GM21447 (cell line): ENCODE measurements around the gene MARF1.
"Not testable (repeated sequence)": the region's sequence is repeated elsewhere in the genome, so short reads cannot be mapped to it uniquely, and the experiment has no call there.

ENCODE experiments used
- ATAC-seq: cut with Tn5 transposase; IDR thresholded peaks from one replicate; pipeline ENCODE4 v1.9.1; 2021; ENCODE audit not compliant: unreplicated experiment

MARF1 gene

GRCh38 chr16:15643048-15643945, at the start of gene MARF1:
TSS of gene MARF1 (minus strand) at chr16:15643154. CDS start at chr16:15639233, 3,921 bp downstream.
- peak; percentile 28 for ATAC-seq

GRCh38 chr16:15692508-15692907, 49.6 kb upstream of the MARF1 start:
- ATAC-seq = not testable (repeated sequence)

DNA sequence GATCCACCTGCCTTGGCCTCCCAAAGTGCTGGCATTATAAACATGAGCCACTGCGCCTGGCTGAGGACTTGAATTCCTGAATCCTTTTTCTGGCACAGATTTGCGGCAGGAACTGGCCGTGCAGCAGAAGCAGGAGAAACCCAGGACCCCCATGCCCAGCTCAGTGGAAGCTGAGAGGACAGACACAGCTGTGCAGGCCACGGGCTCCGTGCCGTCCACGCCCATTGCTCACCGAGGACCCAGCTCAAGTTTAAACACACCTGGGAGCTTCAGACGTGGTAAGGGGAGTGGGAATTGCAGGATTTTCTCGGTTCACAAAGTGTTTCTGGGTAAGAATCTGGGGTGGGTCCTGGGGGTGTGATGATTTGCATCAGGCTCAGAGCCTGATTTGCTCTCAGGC, 48.1 kb upstream of the MARF1 start:
- no peak for ATAC-seq

DNA sequence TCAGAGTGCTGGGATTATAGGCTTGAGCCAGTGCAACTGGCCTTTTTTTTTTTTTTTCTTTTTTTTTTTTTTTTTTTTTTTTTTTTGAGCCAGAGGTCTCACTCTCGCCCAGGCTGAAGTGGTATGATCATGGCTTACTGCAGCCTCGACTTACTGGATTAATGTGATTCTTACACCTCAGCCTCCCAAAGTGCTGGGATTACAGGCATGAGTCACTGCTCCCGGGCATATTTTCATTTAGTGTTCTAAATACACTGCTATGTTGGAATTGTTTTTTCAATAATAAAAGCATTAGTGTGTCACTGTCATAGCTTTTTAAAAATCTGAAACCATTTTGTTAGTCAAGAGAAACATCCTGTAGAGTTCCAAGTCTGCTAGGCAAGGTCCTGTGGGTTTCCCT, 47.3 kb upstream of the MARF1 start:
- no peak for ATAC-seq

DNA sequence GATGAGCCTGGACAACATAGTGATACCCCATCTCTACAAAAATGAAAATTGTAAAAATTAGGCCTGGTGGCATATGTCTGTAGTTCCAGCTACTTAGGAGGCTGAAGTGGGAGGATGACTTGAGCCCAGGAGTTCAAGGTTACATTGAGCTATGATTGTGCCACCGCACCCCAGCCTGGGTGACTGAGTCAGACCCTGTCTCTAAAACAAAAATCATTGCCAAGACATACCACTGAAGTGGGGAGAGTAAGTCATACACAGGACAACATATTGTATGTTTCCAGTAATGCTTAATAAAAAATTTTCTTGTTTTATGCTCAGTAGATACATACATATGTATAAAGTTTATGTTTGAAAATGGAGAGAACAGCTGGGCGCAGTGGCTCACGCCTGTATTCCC, 46.3 kb upstream of the MARF1 start:
- ATAC-seq = no peak

DNA sequence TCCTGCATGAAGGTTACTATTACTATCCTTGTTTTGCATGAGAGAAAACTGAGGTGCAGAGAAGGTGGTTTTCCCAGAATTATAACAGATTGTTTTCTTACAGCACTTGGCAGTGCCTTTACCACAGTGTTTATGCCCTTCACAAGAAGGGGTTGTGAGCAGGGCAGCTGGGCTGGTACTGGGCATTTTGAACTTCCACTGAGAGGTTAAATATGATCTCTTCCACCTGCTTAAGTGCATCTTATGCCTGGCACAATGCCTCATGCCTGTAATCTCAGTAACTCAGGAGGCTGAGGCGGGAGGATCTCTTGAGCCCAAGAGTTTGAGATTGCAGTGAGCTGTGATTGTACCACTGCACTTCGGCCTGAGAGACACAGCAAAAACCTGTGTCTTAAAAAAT, 43.3 kb upstream of the MARF1 start:
- no peak for ATAC-seq

GRCh38 chr16:15682105-15682570, 39.2 kb upstream of the MARF1 start:
- no peak for ATAC-seq

GRCh38 chr16:15677447-15677846, 34.5 kb upstream of the MARF1 start:
- no peak for ATAC-seq

GRCh38 chr16:15676506-15676905, 33.6 kb upstream of the MARF1 start:
- ATAC-seq = no peak

GRCh38 chr16:15674571-15674970, 31.6 kb upstream of the MARF1 start:
- no peak for ATAC-seq

DNA sequence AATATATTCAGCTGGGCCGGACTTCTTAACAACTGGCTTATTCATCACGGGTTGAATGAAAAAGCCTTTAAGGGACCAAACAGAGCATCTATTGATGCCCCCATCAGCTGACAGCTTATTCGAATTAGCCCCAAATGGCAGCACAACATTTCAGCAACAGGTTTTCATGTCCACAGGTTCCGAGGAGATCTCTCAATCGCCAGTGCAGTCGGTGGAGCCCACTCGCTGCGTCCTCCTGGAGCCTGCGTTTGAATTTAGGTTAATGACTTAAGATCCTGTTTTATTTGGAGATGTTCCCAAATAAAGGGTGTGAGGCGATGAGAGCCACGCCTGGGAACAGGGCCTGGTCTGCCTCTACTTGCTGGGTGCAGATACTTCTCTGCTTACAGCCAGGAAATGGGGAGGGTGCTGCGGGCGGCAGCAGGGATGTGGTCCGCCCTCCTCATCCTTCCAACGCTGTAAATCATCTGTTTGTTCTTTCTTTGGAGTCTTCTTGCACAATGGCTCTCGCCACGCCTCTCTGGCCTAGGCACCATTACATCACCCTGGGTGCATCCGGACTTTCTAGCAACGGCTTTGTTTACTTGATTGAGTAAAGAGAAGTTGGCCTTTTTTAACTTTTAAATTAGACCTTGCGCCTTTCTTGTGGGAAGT, 29.7 kb upstream of the MARF1 start:
- ATAC-seq = no peak

DNA sequence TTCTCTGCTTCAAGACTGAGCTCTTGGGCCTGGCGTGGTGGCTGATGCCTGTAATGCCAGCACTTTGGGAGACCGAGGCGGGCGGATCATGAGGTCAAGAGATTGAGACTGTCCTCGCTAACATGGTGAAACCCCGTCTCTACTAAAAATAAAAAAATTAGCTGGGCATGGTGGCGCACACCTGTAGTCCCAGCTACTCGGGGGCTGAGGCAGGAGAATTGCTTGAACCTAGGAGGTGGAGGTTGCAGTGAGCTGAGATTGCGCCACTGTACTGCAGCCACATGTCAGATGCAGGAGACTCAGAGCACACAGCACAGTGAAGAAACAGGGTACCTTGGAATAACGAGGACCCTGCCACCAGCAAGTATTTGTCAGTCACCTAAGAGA, 29.2 kb upstream of the MARF1 start:
- ATAC-seq = not testable (repeated sequence)

DNA sequence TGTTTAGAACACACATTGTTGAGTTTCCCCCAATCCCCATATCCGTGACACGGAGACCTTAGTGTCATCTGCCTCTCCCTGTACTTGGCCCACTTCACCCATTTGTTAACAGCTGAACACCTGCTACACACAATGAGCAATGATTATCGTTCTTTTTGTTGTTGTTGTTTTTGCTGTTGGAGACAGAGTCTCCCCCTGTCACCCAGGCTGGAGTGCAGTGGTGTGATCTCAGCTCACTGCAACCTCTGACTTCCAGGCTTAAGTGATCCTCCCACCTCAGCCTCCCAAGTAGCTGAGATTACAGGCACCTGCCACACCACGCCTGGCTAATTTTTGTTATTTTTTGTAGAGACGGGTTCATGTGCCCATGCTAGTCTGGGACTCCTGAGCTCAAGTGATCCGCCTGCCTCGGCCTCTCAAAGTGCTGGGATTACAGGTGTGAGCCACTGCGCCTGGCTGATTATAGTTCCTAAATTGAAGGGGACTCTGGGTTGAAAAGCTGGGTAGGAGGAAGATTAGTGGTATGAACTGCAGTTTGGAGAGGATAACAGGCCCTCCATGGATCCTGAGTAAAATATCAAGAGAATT, 28.7 kb upstream of the MARF1 start:
- no peak for ATAC-seq

- no peak for ATAC-seq
Measured at GRCh38 chr16:15667091-15667742, 24.3 kb upstream of the MARF1 start.

GRCh38 chr16:15665107-15665506, 22.2 kb upstream of the MARF1 start:
- ATAC-seq = no peak

- ATAC-seq = no peak
Measured at GRCh38 chr16:15660203-15660601, 17.2 kb upstream of the MARF1 start.

DNA sequence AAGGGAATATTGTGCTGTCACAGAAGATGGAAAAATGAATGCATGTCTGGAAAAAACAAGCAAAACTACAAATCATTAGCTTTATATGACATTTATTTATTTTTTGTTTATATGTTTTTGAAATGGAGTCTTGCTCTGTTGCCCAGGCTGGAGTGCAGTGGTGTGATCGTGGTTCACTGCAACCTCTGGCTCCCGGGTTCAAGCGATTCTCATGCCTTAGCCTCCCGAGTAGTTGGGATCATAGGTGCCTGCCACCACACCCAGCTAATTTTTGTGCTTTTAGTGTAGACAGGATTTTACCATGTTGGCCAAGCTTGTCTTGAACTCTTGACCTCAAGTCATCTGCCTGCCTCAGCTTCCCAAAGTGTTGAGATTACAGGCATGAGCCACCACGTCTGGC, 15.6 kb upstream of the MARF1 start:
- ATAC-seq = no peak

DNA sequence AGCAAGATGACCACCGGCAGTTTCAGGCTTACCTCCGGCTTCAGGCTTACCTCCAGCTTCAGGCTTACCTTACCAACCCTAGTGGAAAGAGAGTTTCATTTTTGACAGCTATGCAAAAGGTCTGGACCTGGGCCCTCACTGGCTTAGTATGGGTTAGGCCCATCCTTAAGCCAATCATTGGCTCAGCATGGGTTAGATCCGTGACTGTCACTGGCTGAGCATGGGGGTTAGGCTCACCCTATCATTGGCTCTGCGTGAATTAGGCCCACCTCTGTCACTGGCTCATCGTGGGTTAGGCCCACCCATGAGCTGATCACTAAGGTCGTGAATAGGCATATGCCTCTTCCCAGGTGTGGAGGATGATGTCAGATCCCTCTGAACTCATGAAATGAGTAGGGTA, 15.2 kb upstream of the MARF1 start:
- ATAC-seq = no peak

GRCh38 chr16:15655561-15655960, 12.6 kb upstream of the MARF1 start:
- ATAC-seq = not testable (repeated sequence)

DNA sequence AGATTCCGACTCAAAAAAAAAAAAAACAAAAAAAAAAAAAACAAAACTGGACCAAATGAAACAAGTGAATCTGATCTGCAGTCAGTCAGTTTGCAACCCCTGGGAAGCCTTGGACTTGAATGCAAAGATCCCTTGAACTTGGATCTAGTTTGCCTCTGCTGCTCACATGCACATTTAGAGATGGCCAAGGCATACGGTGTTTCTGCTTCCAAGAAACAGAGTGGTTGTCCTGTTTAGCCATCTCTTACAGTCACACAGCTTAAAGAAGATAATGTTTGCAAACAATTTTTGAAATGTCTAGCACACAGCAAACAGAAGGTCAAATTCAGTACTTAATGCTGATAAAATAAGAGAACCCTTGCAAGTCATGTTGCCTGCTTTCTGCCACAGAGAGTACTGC, 11.6 kb upstream of the MARF1 start:
- ATAC-seq = no peak

DNA sequence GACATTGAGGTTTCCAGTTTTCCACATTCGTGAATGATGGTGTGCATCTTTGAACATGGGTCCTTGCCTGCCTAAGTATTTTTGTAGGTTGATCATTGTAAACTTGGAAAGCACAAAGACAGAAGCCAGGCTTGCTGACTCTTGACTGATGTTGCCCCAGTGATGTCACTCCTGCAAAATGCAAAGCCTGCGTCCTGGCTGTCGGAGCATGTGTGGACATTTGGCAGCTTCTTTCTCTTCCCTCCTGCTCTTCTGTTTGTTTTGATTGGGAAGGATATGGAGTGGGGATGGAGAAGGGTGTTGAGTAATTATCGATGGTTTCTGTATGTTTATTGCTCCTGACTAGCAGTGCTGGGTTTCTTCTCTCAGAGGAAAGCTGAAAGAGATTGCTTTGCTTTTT, 10.3 kb upstream of the MARF1 start:
- ATAC-seq = no peak
